GM12878 (cell line): ENCODE results near the gene TXNDC17. TPM values are rescaled to one million over a fixed set of nuclear protein-coding genes. Genes with fewer than 3 reads are reported as not detected.

ENCODE experiments used
- CHD2 ChIP-seq: IDR thresholded peaks from 2 replicates; pipeline ENCODE4 v1.6.1; 2011; ENCODE audit warnings: low read depth, low read length, improper control_type of control experiment, borderline replicate concordance
- DPF2 ChIP-seq: fragments of 450-650 bp; IDR thresholded peaks from 2 replicates; pipeline ENCODE4 v1.6.1; 2017; ENCODE audit warnings: mild to moderate bottlenecking
- E2F4 ChIP-seq: IDR thresholded peaks from 2 replicates; pipeline ENCODE4 v1.6.1; 2012; ENCODE audit warnings: low read depth, low read length, improper control_type of control experiment
- EED ChIP-seq: sonication (generic); IDR thresholded peaks from 2 replicates; pipeline ENCODE4 v1.6.1; 2016; ENCODE audit warnings: antibody characterized with exemption, low read depth
- FOXM1 ChIP-seq: IDR thresholded peaks from 2 replicates; pipeline ENCODE4 v1.6.1; 2012; ENCODE audit warnings: low read depth, mild to moderate bottlenecking, inconsistent platforms, low read length, moderate library complexity
- HDGF ChIP-seq: fragments of 450-650 bp; IDR thresholded peaks from 2 replicates; pipeline ENCODE4 v1.6.1; 2016; ENCODE audit warnings: antibody characterized with exemption
- LARP7 ChIP-seq: fragments of 450-650 bp; IDR thresholded peaks from 2 replicates; pipeline ENCODE4 v1.6.1; 2017; ENCODE audit warnings: mild to moderate bottlenecking
- NKRF ChIP-seq: fragments of 450-650 bp; conservative IDR thresholded peaks from 2 replicates; pipeline ENCODE4 v1.6.1; 2017; ENCODE audit warnings: mild to moderate bottlenecking, moderate library complexity
- REST ChIP-seq: IDR thresholded peaks from 2 replicates; pipeline ENCODE4 v1.6.1; 2012; ENCODE audit warnings: mild to moderate bottlenecking, low read depth, low read length
- TAF1 ChIP-seq: IDR thresholded peaks from 2 replicates; pipeline ENCODE4 v1.6.1; 2011; ENCODE audit warnings: mild to moderate bottlenecking, low read depth, low read length, borderline replicate concordance
- ZNF384 ChIP-seq: IDR thresholded peaks from 2 replicates; pipeline ENCODE4 v1.6.1; 2012; ENCODE audit warnings: low read depth, mild to moderate bottlenecking, low read length, improper control_type of control experiment, borderline replicate concordance
- ZSCAN29 ChIP-seq: fragments of 450-650 bp; IDR thresholded peaks from 2 replicates; pipeline ENCODE4 v1.6.1; 2017; ENCODE audit warnings: mild to moderate bottlenecking, moderate library complexity
- polyA plus RNA-seq, 11 experiments: library from polyadenylated mRNA; depleted of rRNA in 4 of 11; unstranded in 6 of 11; stranded (reverse) in 5 of 11; fragments of >200 nt; fragmentation: Nextera tagmentation in 4 of 11; fragmentation: Illumina TruSeq in 1 of 11; extraction: Ambion mirVana in 4 of 11; extraction: Trizol in 1 of 11; gene quantifications; 1 replicate in 1 of 11; 2 replicates in 10 of 11; pipeline versions ENCODE4 v1.2.1 to v1.2.3, GENCODE V29; 2011 to 2016; ENCODE audit warnings: inconsistent platforms in 2 of 11, missing spikeins in 2 of 11, low read depth in 1 of 11
- total RNA-seq, 4 experiments: library from RNA; depleted of rRNA in 3 of 4; stranded (reverse); fragments of >200 nt in 3 of 4; fragmentation: Illumina TruSeq in 1 of 4; extraction: Trizol in 1 of 4; gene quantifications; 2 replicates each; pipeline versions ENCODE4 v1.2.1 to v1.2.3, GENCODE V29; 2013 to 2021
- TF ChIP-seq, protein P1 (sequence below): fragments of 450-650 bp; IDR thresholded peaks from 2 replicates; pipeline ENCODE4 v1.6.1; 2017; ENCODE audit warnings: mild to moderate bottlenecking, moderate library complexity
- TF ChIP-seq, protein P2 (sequence below): fragments of 450-650 bp; IDR thresholded peaks from 2 replicates; pipeline ENCODE4 v1.6.1; 2017; ENCODE audit warnings: mild to moderate bottlenecking, low read depth, inconsistent platforms; ENCODE audit not compliant: poor library complexity, severe bottlenecking
- TF ChIP-seq, protein P3 (sequence below): IDR thresholded peaks from 2 replicates; pipeline ENCODE4 v1.6.1; 2012; ENCODE audit warnings: low read depth, low read length, improper control_type of control experiment

Gene TXNDC17
- total and polyA plus RNA-seq, 10 of the 15 experiments (the other 5 are each of a cell fraction or from before 2014, with no cell fraction given) = 124 to 957 (median 216) TPM

- TF ChIP-seq, protein P1, sequence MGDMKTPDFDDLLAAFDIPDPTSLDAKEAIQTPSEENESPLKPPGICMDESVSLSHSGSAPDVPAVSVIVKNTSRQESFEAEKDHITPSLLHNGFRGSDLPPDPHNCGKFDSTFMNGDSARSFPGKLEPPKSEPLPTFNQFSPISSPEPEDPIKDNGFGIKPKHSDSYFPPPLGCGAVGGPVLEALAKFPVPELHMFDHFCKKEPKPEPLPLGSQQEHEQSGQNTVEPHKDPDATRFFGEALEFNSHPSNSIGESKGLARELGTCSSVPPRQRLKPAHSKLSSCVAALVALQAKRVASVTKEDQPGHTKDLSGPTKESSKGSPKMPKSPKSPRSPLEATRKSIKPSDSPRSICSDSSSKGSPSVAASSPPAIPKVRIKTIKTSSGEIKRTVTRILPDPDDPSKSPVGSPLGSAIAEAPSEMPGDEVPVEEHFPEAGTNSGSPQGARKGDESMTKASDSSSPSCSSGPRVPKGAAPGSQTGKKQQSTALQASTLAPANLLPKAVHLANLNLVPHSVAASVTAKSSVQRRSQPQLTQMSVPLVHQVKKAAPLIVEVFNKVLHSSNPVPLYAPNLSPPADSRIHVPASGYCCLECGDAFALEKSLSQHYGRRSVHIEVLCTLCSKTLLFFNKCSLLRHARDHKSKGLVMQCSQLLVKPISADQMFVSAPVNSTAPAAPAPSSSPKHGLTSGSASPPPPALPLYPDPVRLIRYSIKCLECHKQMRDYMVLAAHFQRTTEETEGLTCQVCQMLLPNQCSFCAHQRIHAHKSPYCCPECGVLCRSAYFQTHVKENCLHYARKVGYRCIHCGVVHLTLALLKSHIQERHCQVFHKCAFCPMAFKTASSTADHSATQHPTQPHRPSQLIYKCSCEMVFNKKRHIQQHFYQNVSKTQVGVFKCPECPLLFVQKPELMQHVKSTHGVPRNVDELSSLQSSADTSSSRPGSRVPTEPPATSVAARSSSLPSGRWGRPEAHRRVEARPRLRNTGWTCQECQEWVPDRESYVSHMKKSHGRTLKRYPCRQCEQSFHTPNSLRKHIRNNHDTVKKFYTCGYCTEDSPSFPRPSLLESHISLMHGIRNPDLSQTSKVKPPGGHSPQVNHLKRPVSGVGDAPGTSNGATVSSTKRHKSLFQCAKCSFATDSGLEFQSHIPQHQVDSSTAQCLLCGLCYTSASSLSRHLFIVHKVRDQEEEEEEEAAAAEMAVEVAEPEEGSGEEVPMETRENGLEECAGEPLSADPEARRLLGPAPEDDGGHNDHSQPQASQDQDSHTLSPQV = no peak
- TF ChIP-seq CHD2 (0 out of 2 replicates have a peak, but pooled peaks have one; percentile 14), ZNF384 (no peak), TAF1 (peak; percentile 61; the same call in 1 of the 2 replicates), LARP7 (no peak), REST (no peak), FOXM1 (no peak), EED (no peak), ZSCAN29 (no peak), NKRF (peak; percentile 88), E2F4 (no peak), DPF2 (0 out of 2 replicates have a peak, but pooled peaks have one; percentile 20), HDGF (0 out of 2 replicates have a peak, but pooled peaks have one; percentile 43)
- TF ChIP-seq, protein P2, sequence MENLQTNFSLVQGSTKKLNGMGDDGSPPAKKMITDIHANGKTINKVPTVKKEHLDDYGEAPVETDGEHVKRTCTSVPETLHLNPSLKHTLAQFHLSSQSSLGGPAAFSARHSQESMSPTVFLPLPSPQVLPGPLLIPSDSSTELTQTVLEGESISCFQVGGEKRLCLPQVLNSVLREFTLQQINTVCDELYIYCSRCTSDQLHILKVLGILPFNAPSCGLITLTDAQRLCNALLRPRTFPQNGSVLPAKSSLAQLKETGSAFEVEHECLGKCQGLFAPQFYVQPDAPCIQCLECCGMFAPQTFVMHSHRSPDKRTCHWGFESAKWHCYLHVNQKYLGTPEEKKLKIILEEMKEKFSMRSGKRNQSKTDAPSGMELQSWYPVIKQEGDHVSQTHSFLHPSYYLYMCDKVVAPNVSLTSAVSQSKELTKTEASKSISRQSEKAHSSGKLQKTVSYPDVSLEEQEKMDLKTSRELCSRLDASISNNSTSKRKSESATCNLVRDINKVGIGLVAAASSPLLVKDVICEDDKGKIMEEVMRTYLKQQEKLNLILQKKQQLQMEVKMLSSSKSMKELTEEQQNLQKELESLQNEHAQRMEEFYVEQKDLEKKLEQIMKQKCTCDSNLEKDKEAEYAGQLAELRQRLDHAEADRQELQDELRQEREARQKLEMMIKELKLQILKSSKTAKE = no peak
- TF ChIP-seq, protein P3, sequence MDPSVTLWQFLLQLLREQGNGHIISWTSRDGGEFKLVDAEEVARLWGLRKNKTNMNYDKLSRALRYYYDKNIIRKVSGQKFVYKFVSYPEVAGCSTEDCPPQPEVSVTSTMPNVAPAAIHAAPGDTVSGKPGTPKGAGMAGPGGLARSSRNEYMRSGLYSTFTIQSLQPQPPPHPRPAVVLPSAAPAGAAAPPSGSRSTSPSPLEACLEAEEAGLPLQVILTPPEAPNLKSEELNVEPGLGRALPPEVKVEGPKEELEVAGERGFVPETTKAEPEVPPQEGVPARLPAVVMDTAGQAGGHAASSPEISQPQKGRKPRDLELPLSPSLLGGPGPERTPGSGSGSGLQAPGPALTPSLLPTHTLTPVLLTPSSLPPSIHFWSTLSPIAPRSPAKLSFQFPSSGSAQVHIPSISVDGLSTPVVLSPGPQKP = peak; percentile 64; the same call in 1 of the 2 replicates
Observed at GRCh38 chr17:6651354-6651918, 10.6 kb downstream of the TXNDC17 start, which contains the start of the genes C17orf100 and MED31 (continued).
